A673 (cell line): ENCODE data around the gene VSTM1.

Experiments used
- CTCF ChIP-seq: fragments of 300-800, 200-600 bp; sonication (generic); conservative IDR thresholded peaks from 2 replicates; pipeline ENCODE4 v1.5.1; 2017; ENCODE audit warnings: low read depth, mild to moderate bottlenecking, antibody characterized with exemption, low read length, moderate library complexity, mixed read lengths
- EZH2 ChIP-seq: fragments of 200-600 bp; sonication (generic); IDR thresholded peaks from 2 replicates; pipeline ENCODE4 v1.6.1; 2017; ENCODE audit warnings: borderline replicate concordance, low read depth, mild to moderate bottlenecking, mixed read lengths, antibody characterized with exemption, low read length; ENCODE audit not compliant: poor library complexity, severe bottlenecking

GRCh38 chr19:54069470-54069869 is 5.8 kb upstream of the VSTM1 start:
- TF ChIP-seq EZH2, result no peak
- TF ChIP-seq CTCF, result no peak
